HG02798 (cell line): ENCODE data around the gene MAGOHB.
"Not testable (repeated sequence)": the region's sequence is repeated elsewhere in the genome, so short reads cannot be mapped to it uniquely, and the experiment has no call there.

Experiments used
- ATAC-seq: cut with Tn5 transposase; IDR thresholded peaks from one replicate; pipeline ENCODE4 v1.9.1; 2021; ENCODE audit warnings: mild to moderate bottlenecking; ENCODE audit not compliant: unreplicated experiment, poor library complexity

MAGOHB gene

GRCh38 chr12:10613349-10614055 lies at the start of gene MAGOHB:
MAGOHB (minus strand) TSS chr12:10613609; CDS start chr12:10613532, 77 bp downstream.
- peak; percentile 96 for ATAC-seq

- no peak for ATAC-seq
Observed at GRCh38 chr12:10661338-10661737, 47.9 kb upstream of the MAGOHB start.

GRCh38 chr12:10654003-10654402 lies 40.6 kb upstream of the MAGOHB start:
- no peak for ATAC-seq

- ATAC-seq, result no peak
Observed at GRCh38 chr12:10652192-10652591, 38.8 kb upstream of the MAGOHB start.

GRCh38 chr12:10646576-10646975 lies 33.2 kb upstream of the MAGOHB start:
- not testable (repeated sequence) for ATAC-seq

- ATAC-seq, result no peak
Observed at GRCh38 chr12:10645910-10646309, 32.5 kb upstream of the MAGOHB start.

GRCh38 chr12:10641735-10642500 lies 28.5 kb upstream of the MAGOHB start:
- ATAC-seq, result no peak

- ATAC-seq, result no peak
Observed at GRCh38 chr12:10638728-10639127, 25.3 kb upstream of the MAGOHB start.

- ATAC-seq, result no peak
Observed at GRCh38 chr12:10636611-10637010, 23.2 kb upstream of the MAGOHB start.

- no peak for ATAC-seq
Observed at GRCh38 chr12:10636124-10636523, 22.7 kb upstream of the MAGOHB start.

GRCh38 chr12:10635306-10635705 lies 21.9 kb upstream of the MAGOHB start:
- no peak for ATAC-seq

- ATAC-seq, result no peak
Observed at GRCh38 chr12:10634427-10634826, 21.0 kb upstream of the MAGOHB start.

- ATAC-seq, result no peak
Observed at GRCh38 chr12:10633541-10633940, 20.1 kb upstream of the MAGOHB start.

GRCh38 chr12:10632226-10632625 lies 18.8 kb upstream of the MAGOHB start:
- no peak for ATAC-seq

- ATAC-seq, result no peak
Observed at GRCh38 chr12:10624605-10625004, 11.2 kb upstream of the MAGOHB start.

- ATAC-seq, result no peak
Observed at GRCh38 chr12:10623131-10623530, 9.7 kb upstream of the MAGOHB start.

- no peak for ATAC-seq
Observed at GRCh38 chr12:10621278-10621677, 7.9 kb upstream of the MAGOHB start.

- no peak for ATAC-seq
Observed at GRCh38 chr12:10620078-10620779, 6.8 kb upstream of the MAGOHB start.

GRCh38 chr12:10618338-10618987 lies 5.1 kb upstream of the MAGOHB start:
- no peak for ATAC-seq

GRCh38 chr12:10617863-10618262 lies 4.5 kb upstream of the MAGOHB start:
- no peak for ATAC-seq

- ATAC-seq, result no peak
Observed at GRCh38 chr12:10615532-10615931, 2.1 kb upstream of the MAGOHB start.
